Memory B cell (primary cell): Measurements from ENCODE around the gene ANXA11.
"Not testable (repeated sequence)": the region's sequence is repeated elsewhere in the genome, so short reads cannot be mapped to it uniquely, and the experiment has no call there.

Source experiments
- ATAC-seq: fragments of 150-1000 bp; cut with Tn5 transposase; 2 replicates; pipeline ENCODE4 v1.10.0; 2021; ENCODE audit warnings: low read depth, mild to moderate bottlenecking, moderate library complexity
- DNase-seq, 2 donors: peaks; one replicate each; pipeline ENCODE4 v3.0.0; 2022; ENCODE audit warnings: low spot score in 2 of 2
- H3K27ac Mint-ChIP-seq: one replicate; pipeline ENCODE4 v1.8.0; 2022; ENCODE audit warnings: mild to moderate bottlenecking, moderate library complexity, mixed read lengths
- H3K27me3 Mint-ChIP-seq: one replicate; pipeline ENCODE4 v1.8.0; 2022; ENCODE audit warnings: mixed read lengths
- H3K36me3 Mint-ChIP-seq: one replicate; pipeline ENCODE4 v1.8.0; 2022; ENCODE audit warnings: mild to moderate bottlenecking, mixed read lengths
- H3K4me1 Mint-ChIP-seq: one replicate; pipeline ENCODE4 v1.8.0; 2022; ENCODE audit warnings: mixed read lengths
- H3K4me3 Mint-ChIP-seq: one replicate; pipeline ENCODE4 v1.8.0; 2022; ENCODE audit warnings: mild to moderate bottlenecking, moderate library complexity, mixed read lengths
- H3K9me3 Mint-ChIP-seq: one replicate; pipeline ENCODE4 v1.8.0; 2022; ENCODE audit warnings: mixed read lengths

Gene ANXA11

DNA sequence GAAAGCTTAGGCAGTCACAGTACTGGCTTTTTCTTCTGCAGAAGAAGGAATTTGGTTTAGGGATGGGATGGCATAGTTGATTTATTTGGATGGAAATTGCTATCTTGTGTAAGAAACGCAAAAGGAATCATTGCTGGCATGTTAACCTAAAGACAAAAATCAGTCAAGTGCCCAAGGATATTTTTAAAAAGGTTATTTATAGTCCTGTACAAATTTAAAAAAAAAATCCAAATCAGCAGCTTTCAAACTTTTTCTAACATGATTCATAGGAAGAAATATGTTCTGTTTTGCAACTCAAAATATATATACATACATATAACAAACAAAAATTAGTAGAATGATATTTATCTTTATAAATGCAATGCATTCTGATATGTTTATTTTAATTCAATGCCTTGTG lies 28.5 kb upstream of the ANXA11 start:
- H3K4me1 Mint-ChIP-seq, DNase-seq, H3K36me3 Mint-ChIP-seq, H3K27ac Mint-ChIP-seq, H3K27me3 Mint-ChIP-seq, H3K9me3 Mint-ChIP-seq, ATAC-seq, H3K4me3 Mint-ChIP-seq: not testable (repeated sequence)

DNA sequence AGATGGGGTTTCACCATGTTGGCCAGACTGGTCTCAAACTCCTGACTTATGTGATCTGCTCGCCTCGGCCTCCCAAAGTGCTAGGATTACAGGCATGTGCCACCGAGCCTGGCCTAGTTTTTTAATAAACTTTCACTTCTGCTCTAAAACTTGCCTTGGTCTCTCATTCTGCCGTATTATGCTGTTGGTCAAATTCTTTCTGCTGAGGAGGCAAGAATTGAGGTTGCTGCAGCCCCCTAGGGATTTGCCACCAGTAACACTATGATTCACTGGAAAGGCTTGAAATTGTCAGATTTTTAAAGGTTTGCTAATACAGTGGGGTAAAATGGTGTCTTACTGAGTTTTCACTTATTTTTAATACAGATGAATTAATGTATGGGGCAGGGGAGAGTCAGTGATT lies 21.4 kb upstream of the ANXA11 start:
- not testable (repeated sequence) for H3K9me3 Mint-ChIP-seq, H3K4me3 Mint-ChIP-seq, H3K4me1 Mint-ChIP-seq, H3K36me3 Mint-ChIP-seq, H3K27ac Mint-ChIP-seq, H3K27me3 Mint-ChIP-seq, DNase-seq
- peak; percentile 47 for ATAC-seq

DNA sequence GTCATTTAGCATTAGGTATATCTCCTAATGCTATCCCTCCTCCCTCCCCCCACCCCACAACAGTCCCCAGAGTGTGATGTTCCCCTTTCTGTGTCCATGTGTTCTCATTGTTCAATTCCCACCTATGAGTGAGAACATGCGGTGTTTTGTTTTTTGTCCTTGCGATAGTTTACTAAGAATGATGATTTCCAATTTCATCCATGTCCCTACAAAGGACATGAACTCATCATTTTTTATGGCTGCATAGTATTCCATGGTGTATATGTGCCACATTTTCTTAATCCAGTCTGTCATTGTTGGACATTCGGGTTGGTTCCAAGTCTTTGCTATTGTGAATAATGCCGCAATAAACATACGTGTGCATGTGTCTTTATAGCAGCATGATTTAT lies 17.7 kb upstream of the ANXA11 start:
- not testable (repeated sequence) for H3K36me3 Mint-ChIP-seq, H3K9me3 Mint-ChIP-seq, DNase-seq, H3K4me1 Mint-ChIP-seq, H3K27me3 Mint-ChIP-seq, H3K27ac Mint-ChIP-seq, H3K4me3 Mint-ChIP-seq
- peak; percentile 17 for ATAC-seq

DNA sequence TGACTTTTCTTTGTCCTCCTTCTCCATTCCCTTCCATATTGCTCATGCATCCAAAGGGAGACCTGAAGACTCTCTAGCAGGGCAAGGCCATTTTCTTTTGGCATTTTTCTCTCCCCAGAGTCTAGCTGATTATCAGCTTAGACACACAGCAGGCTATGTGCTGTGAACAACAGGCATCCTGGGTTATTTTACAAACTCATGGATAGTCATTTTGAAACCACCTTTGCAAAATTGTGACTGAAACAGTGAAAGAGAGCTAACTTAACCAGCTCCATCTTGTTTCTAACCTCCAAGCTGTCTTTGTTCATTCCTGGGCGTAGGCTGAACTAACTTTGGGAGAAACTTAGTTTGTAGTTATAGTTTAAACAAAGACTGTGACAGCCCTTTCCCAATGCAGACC lies 13.5 kb upstream of the ANXA11 start:
- not testable (repeated sequence) for H3K9me3 Mint-ChIP-seq, ATAC-seq, DNase-seq, H3K4me1 Mint-ChIP-seq, H3K27ac Mint-ChIP-seq, H3K27me3 Mint-ChIP-seq, H3K36me3 Mint-ChIP-seq, H3K4me3 Mint-ChIP-seq

DNA sequence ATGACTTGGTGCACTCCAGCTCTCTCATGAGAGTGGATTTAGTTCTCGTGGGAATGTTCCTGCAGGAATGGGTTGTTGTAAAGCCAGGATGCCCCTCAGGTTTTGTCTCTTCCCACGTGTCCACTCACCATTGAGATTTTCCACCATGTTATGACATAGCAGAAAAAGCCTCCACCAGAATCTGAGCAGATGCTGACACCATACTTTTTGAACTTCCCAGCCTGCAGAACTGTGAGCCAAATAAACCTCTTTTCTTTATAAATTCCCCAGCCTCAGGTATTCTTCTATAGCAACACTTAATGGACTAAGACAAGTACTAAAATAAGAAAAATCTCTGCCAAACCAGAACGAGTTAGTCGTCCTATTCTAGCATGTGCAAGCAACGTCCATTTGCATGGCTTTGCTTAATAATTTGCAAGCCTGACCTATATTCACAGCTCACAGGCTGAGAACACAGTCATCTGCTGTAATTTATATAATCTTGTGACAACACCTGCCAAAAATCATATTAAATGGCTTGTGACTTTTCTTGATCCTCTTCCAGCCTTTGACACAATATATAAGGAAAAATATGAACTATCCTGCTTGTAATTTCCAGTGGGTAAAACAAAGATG lies 9.1 kb upstream of the ANXA11 start:
- H3K27ac Mint-ChIP-seq, H3K27me3 Mint-ChIP-seq, H3K4me1 Mint-ChIP-seq, DNase-seq, H3K9me3 Mint-ChIP-seq, ATAC-seq, H3K36me3 Mint-ChIP-seq, H3K4me3 Mint-ChIP-seq: not testable (repeated sequence)

DNA sequence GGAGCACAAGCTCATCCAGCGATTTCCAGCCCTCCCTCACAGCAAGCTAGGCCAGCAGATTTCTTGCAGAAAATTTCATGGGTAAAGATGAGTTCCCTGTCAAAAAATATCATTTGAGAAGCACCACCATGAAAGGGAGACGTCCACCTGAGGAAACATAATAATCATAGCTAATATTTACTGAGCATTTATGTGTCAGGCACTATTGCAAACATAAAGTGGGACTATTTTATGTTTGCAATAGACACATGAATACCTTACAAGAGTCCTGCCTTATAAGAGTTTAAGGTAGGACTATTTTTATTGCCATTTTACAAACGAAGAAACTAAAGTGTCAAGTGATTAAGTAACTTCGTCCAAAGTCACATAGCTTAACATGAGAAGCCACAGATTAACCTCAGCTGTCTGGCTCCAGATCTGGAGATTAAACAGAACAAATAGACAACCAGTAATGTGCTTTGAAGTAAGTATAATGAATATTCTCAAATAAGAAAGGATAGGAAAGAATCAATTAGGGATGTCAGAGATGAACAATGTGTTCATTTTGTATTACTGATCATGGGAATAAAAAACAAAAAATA lies 7.3 kb upstream of the ANXA11 start:
- H3K4me3 Mint-ChIP-seq, H3K27ac Mint-ChIP-seq, H3K27me3 Mint-ChIP-seq, ATAC-seq, DNase-seq, H3K9me3 Mint-ChIP-seq, H3K36me3 Mint-ChIP-seq, H3K4me1 Mint-ChIP-seq: not testable (repeated sequence)

DNA sequence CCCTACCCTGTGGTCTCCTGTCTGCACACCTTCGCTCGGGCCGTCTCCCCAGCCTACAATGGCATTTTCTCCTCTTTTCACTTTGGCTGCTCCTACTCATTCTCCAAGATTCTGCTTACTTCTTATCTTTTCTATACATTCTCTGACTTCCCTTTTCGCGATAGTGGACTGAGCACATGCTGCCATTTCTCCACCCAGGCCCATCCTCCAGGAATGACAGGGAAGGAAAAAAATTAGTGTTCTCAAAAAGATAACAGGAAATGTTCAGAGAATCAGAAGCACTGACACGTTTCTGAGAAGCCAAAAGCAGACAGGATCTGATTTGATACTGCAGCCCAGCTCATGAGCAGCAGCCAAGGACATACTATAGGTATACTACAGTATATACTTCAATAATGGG lies 6.4 kb upstream of the ANXA11 start:
- H3K4me3 Mint-ChIP-seq: no peak overlapping the region
- no peak overlapping the region for H3K27ac Mint-ChIP-seq
- H3K36me3 Mint-ChIP-seq: no peaks in the 10 kb centered on the region

DNA sequence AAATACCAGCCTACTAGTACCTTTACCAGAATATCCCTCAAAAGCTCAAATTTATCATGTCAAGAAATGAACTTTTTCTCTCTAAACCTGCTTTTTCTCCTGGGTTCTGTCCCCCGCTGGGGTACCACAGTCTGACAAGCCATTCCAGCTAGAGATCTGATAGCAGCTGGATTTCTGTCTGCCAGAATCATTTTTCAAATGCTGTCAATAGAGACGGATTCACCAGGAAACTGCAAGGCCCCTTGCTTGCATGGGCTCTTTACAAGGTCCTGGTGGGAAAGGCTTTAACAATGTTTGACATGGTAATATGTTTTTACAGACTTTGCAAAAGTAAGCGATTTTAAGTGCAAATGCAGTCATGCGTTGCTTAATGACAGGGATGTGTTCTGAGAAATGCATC lies 4.9 kb upstream of the ANXA11 start:
- no peak for DNase-seq
- ATAC-seq: no peak
- H3K27ac Mint-ChIP-seq: no peak overlapping the region
- H3K9me3 Mint-ChIP-seq: peaks cover 1% of the 10 kb centered on the region
- peaks cover 2% of the 10 kb centered on the region for H3K27me3 Mint-ChIP-seq
- no peaks in the 10 kb centered on the region for H3K36me3 Mint-ChIP-seq
- no peak overlapping the region for H3K4me3 Mint-ChIP-seq
- peaks cover 8% of the 10 kb centered on the region for H3K4me1 Mint-ChIP-seq

More for the DNA sequence above, 6.4 kb upstream of the ANXA11 start:
- H3K4me1 Mint-ChIP-seq: no peaks in the 10 kb centered on the region
- H3K9me3 Mint-ChIP-seq: peaks cover 1% of the 10 kb centered on the region
- DNase-seq (no peak), ATAC-seq (no peak)
- H3K27me3 Mint-ChIP-seq: peaks cover 2% of the 10 kb centered on the region

DNA sequence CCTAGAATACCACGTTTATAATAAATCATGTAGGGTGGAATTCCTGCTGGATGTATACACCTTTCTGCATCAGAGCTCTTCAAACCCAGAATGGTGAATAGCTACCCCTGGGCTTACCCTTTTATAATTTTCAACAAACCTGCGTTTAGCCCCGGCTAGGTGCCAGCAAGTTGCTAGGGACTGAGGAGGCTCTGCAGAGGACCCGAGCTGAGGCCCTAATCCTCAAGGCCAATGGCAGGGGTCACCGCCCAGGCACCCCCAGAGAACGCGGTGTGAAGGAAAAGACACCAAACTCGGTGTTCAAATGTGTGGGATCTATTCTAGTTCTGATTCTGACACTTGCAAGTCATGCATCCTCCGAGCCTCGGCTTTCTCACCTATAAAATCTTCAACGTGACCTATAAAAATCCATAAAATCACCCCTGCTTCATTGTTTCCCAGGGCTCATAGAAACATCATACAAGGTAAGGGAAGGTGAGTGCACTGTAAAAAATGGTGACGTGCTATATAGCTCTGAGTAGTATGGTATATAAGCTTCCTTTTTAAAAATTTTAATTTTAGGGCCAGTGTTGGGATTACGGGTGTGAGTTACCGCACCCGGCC lies 2.5 kb upstream of the ANXA11 start:
- Mint-ChIP-seq H3K4me1 (peaks cover 23% of the 10 kb centered on the region), H3K9me3 (no peaks in the 10 kb centered on the region), H3K27ac (no peak overlapping the region), H3K4me3 (no peak overlapping the region), H3K36me3 (no peaks in the 10 kb centered on the region), H3K27me3 (peaks cover 2% of the 10 kb centered on the region)
- no peak for DNase-seq
- no peak for ATAC-seq

DNA sequence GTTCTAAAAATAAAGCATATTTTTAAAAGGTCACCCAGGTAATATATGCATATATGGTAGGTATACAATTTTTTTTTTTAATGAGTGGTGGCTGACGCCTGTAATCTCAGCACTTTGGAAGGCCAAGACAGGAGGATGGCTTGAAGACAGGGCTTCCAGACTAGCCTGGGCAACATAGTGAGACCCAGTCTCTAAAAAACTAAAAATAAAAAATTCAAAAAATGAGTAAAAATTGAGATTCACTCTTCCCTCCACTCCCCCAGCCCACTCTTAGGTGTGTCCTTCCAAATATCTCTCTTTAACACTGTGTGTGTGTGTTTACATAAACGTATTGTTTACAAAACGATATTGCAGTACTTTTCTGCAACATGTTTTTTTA lies 929 bp upstream of the ANXA11 start:
- Mint-ChIP-seq H3K36me3 (peaks cover 7% of the 10 kb centered on the region), H3K27ac (peak overlapping the region; percentile 68), H3K4me3 (peak overlapping the region; percentile 64), H3K4me1 (peaks cover 37% of the 10 kb centered on the region), H3K27me3 (peaks cover 2% of the 10 kb centered on the region), H3K9me3 (no peaks in the 10 kb centered on the region)
- ATAC-seq (no peak), DNase-seq (no peak)

DNA sequence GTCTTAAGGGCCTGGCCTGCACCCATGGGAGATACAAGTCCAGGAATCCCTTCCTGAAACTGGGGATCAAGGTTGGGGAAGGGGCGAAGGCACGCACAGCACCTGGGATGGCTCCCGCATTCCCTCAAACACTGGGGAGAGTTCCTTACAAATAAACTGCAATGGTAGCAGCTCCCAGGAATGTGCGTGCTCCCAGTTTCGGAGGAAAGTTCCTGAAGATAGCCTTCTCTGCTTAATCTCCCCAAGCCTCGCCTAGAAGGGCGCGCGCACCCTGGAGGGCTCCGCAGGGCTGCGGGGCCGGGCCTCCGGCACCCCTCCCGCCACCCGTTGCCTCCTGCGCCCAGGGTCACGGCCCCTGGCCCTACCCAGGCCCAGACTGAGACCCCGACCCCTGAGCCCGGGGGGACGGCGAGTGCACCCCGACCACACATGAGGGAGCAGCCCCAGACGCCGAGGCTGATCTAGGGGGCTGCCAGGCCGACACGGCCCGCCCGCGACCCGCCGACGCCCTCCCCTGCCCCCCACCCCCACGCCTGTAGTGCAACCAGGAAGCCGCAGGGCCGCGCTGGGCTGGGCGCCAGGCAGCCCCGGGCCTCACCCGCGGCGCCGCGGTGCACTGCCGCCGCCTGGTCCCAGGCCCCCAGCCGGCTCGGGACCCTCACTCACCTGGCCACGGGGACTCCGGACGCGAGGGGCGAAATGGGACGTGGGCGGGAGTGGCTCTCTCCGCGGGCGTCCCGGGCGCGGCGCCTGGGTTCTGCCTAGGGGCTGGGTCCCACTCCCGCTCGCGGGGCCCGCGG lies 460 bp downstream of the ANXA11 start:
- H3K27ac Mint-ChIP-seq: peak overlapping the region; percentile 68
- peak; percentile 44 for ATAC-seq

DNA sequence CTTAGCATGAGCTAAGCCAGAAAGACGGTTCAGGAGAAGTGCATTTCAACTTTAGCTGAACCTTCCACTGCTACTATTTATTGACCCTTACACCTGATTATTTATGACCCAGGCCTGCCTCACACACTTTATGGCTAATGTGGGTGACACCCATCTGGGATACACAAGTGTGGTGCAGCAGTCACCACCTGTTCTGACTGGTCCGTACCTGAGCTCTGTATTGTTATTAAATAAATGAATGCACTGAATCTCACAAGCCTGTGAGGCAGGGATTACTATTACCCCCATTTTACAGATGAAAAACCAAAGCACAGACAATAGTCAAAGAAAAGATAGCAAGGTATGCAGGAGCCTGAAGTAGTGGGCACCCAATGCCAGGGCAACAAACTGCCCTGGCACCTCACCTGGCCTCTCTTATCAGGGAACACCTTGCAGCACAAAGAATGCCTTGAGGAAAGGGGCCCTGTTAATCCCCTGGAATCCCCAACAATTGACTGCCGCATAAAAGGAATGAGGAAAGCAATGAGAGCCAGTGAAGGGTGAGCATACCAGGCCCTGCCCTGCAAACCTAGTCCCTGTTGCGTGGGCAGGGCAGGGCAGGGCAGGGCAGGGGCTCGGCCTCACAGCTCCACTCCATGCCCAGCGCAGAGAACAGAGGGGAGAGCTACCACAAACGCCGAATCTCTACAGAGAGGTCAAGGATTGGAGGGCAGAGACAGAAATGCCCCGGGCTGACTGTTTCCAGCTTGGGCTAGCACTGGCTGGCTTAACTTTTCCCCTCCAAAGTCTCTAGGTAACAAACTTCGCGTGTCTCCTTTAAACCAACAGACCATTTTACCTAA lies 1.3 kb downstream of the ANXA11 start:
- Mint-ChIP-seq H3K4me3 (peak overlapping the region; percentile 97), H3K27me3 (no peaks in the 10 kb centered on the region), H3K27ac (peak overlapping the region; percentile 68), H3K9me3 (no peaks in the 10 kb centered on the region), H3K36me3 (peaks cover 11% of the 10 kb centered on the region), H3K4me1 (peaks cover 48% of the 10 kb centered on the region)
- DNase-seq: no peak
- ATAC-seq: no peak

More for the DNA sequence above, 460 bp downstream of the ANXA11 start:
- DNase-seq: no peak
- H3K4me1 Mint-ChIP-seq: peaks cover 45% of the 10 kb centered on the region
- H3K9me3 Mint-ChIP-seq: no peaks in the 10 kb centered on the region
- peaks cover 11% of the 10 kb centered on the region for H3K36me3 Mint-ChIP-seq
- H3K4me3 Mint-ChIP-seq: peak overlapping the region; percentile 97
- no peaks in the 10 kb centered on the region for H3K27me3 Mint-ChIP-seq

DNA sequence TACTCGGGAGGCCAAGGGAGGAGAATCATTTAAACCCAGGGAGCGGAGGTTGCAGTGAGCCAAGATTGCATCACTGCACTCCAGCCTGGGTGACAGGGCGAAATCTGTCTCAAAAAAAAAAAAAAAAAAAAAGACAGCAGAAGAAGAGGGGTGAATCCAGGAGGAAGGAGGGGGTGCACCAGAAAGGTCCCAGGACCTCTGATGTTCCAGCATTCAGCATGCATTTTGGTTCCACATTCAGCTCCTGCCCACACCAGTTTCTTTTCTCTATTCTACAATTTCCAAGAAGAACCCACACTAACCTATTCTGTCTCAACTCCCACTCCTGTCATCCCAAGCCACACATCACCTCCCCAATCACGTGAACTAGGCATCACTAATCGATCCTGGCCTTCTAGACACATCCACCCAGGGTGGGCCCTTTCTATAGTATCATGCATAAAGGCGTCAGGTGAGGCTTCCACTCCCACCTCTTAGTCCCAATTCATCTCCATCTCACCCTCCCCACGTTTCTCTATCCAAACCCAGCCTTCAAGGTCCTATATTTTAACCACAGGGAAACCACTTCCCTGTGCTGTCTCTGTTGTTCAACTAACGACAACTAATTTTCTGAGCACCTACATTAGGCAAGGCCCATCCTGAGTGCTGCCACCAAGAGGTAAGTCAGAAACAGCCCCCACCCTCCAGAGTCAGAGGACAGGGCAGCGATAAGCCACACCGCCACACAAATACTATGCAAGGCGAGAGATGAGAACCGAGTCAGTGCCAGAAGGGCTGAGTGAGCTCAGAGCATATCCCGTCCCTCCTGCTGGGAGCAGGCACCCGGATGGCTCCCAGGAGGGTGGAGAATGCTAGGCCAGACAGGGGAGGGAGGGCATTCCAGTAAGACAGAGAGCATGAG lies 2.2 kb downstream of the ANXA11 start:
- ATAC-seq (peak; percentile 53), DNase-seq (peak; percentile 38 to 43)
- peaks cover 14% of the 10 kb centered on the region for H3K36me3 Mint-ChIP-seq
- peaks cover 54% of the 10 kb centered on the region for H3K4me1 Mint-ChIP-seq
- no peaks in the 10 kb centered on the region for H3K27me3 Mint-ChIP-seq
- H3K9me3 Mint-ChIP-seq: no peaks in the 10 kb centered on the region
- peak overlapping the region; percentile 68 for H3K27ac Mint-ChIP-seq
- peak overlapping the region; percentile 97 for H3K4me3 Mint-ChIP-seq
